IMR-90 (cell line): ENCODE data around the gene C19orf25. TPM values are rescaled to one million over a fixed set of nuclear protein-coding genes. Genes with fewer than 3 reads are reported as not detected.
A peak's percentile ranks its signal among the peaks of the same experiment; 100 is the strongest.

Source experiments
- ATAC-seq: fragments of 200-7000 bp; cut with Tn5 transposase; 2 replicates; pipeline ENCODE4 v1.9.1; 2020; ENCODE audit warnings: low read depth, mild to moderate bottlenecking, moderate library complexity
- BruUV-seq: library from RNA; stranded (reverse); fragments of 400-500 nt; replicated peaks from 2 replicates; lab custom pipeline; 2021; lab: Mats Ljungman, UMichigan
- CTCF ChIA-PET: fragments of 300-600 bp; formaldehyde crosslinking; extraction: SDS; loops from one replicate; lab custom pipeline; 2021; ENCODE audit warnings: antibody characterized with exemption; lab: Yijun Ruan, JAX
- POLR2A ChIA-PET: fragments of 300-600 bp; sonication (Branson Sonifier 250); formaldehyde crosslinking; loops from one replicate; lab custom pipeline; 2022; ENCODE audit warnings: antibody characterized with exemption; ENCODE audit not compliant: unreplicated experiment; lab: Charles Lee
- DNase-seq: peaks from one replicate; pipeline ENCODE4 v3.0.0; 2013
- H2AFZ ChIP-seq: replicated peaks from 2 replicates; pipeline ENCODE3; 2013; ENCODE audit warnings: low read length, mild to moderate bottlenecking; ENCODE audit not compliant: poor library complexity
- H2AK5ac ChIP-seq: 2 replicates; pipeline ENCODE4 v1.6.1; 2013; ENCODE audit warnings: low read depth, low read length, inconsistent platforms
- H2AK9ac ChIP-seq: replicated peaks from 2 replicates; pipeline ENCODE3; 2013; ENCODE audit warnings: mild to moderate bottlenecking, low read depth, low read length, moderate library complexity; ENCODE audit not compliant: poor library complexity
- H2BK120ac ChIP-seq: 2 replicates; pipeline ENCODE4 v1.6.1; 2013; ENCODE audit warnings: low read depth, low read length, inconsistent platforms
- H2BK15ac ChIP-seq: 3 replicates; pipeline ENCODE4 v1.6.1; 2013; ENCODE audit warnings: low read depth, low read length, inconsistent platforms
- H2BK20ac ChIP-seq: 2 replicates; pipeline ENCODE4 v1.6.1; 2013; ENCODE audit warnings: low read depth, mild to moderate bottlenecking, inconsistent platforms, low read length, moderate library complexity
- H2BK5ac ChIP-seq: 2 replicates; pipeline ENCODE4 v1.6.1; 2013; ENCODE audit warnings: mild to moderate bottlenecking, low read depth, low read length, inconsistent platforms; ENCODE audit not compliant: poor library complexity, severe bottlenecking
- H3K14ac ChIP-seq: replicated peaks from 2 replicates; pipeline ENCODE4 v1.6.1; 2013; ENCODE audit warnings: low read depth, low read length, inconsistent platforms
- H3K18ac ChIP-seq: 2 replicates; pipeline ENCODE4 v1.6.1; 2013; ENCODE audit warnings: low read depth, low read length, control low read depth
- H3K23ac ChIP-seq: 2 replicates; pipeline ENCODE4 v1.6.1; 2013; ENCODE audit warnings: low read depth, low read length, inconsistent platforms
- H3K27ac ChIP-seq: 2 replicates; pipeline ENCODE4 v1.5.1; 2013; ENCODE audit warnings: mild to moderate bottlenecking, control low read depth, low read length; ENCODE audit not compliant: insufficient read depth
- H3K27me3 ChIP-seq: 2 replicates; pipeline ENCODE4 v1.6.1; 2013; ENCODE audit warnings: low read length; ENCODE audit not compliant: control insufficient read depth, insufficient read depth
- H3K36me3 ChIP-seq: 2 replicates; pipeline ENCODE4 v1.6.1; 2013; ENCODE audit warnings: low read length, mixed read lengths; ENCODE audit not compliant: control insufficient read depth, insufficient read depth
- H3K4ac ChIP-seq: 2 replicates; pipeline ENCODE4 v1.6.1; 2013; ENCODE audit warnings: low read depth, low read length, inconsistent platforms
- H3K4me1 ChIP-seq: 2 replicates; pipeline ENCODE4 v1.6.1; 2013; ENCODE audit warnings: low read length, mixed read lengths; ENCODE audit not compliant: control insufficient read depth, insufficient read depth
- H3K4me2 ChIP-seq: 2 replicates; pipeline ENCODE4 v1.6.1; 2013; ENCODE audit warnings: low read depth, mild to moderate bottlenecking, control low read depth, low read length, moderate library complexity
- H3K4me3 ChIP-seq: 2 replicates; pipeline ENCODE4 v1.5.1; 2013; ENCODE audit warnings: low read depth, mild to moderate bottlenecking, control low read depth, low read length, moderate library complexity; ENCODE audit not compliant: insufficient read depth
- H3K56ac ChIP-seq: 2 replicates; pipeline ENCODE4 v1.6.1; 2013; ENCODE audit warnings: low read length, inconsistent platforms; ENCODE audit not compliant: insufficient read depth; ENCODE audit errors: extremely low read depth
- H3K79me1 ChIP-seq, 2 experiments: 2 replicates each; pipeline ENCODE4 v1.6.1; 2013; ENCODE audit warnings: low read length in 2 of 2, inconsistent platforms in 1 of 2, low read depth in 1 of 2
- H3K9ac ChIP-seq: 2 replicates; pipeline ENCODE4 v1.6.1; 2013; ENCODE audit warnings: low read depth, low read length, control low read depth
- H3K9me1 ChIP-seq: 2 replicates; pipeline ENCODE4 v1.6.1; 2013; ENCODE audit warnings: low read length, inconsistent platforms; ENCODE audit not compliant: insufficient read depth
- H3K9me3 ChIP-seq: 2 replicates; pipeline ENCODE4 v1.6.1; 2013; ENCODE audit warnings: low read length; ENCODE audit not compliant: control insufficient read depth, insufficient read depth
- H4K20me1 ChIP-seq: 2 replicates; pipeline ENCODE4 v1.6.1; 2013; ENCODE audit warnings: low read length, inconsistent platforms; ENCODE audit not compliant: insufficient read depth
- H4K5ac ChIP-seq: 2 replicates; pipeline ENCODE4 v1.6.1; 2013; ENCODE audit warnings: mild to moderate bottlenecking, low read depth, low read length, control low read depth
- H4K8ac ChIP-seq, 2 experiments: 2 replicates each; pipeline ENCODE4 v1.6.1; 2013; ENCODE audit warnings: low read depth in 2 of 2, low read length in 2 of 2, control low read depth in 1 of 2, inconsistent platforms in 1 of 2
- H4K91ac ChIP-seq: 2 replicates; pipeline ENCODE4 v1.6.1; 2013; ENCODE audit warnings: low read depth, low read length, inconsistent platforms; ENCODE audit not compliant: insufficient read depth
- BHLHE40 ChIP-seq: fragments of 150-350 bp; IDR thresholded peaks from 2 replicates; pipeline ENCODE4 v1.6.1; 2016; ENCODE audit warnings: mild to moderate bottlenecking, low read depth, low read length
- CHD1 ChIP-seq: IDR thresholded peaks from 2 replicates; pipeline ENCODE4 v1.6.1; 2012; ENCODE audit warnings: low read depth, low read length, improper control_type of control experiment
- MAFK ChIP-seq: IDR thresholded peaks from 2 replicates; pipeline ENCODE4 v1.6.1; 2012; ENCODE audit warnings: low read depth, low read length, improper control_type of control experiment
- MAZ ChIP-seq: IDR thresholded peaks from 2 replicates; pipeline ENCODE4 v1.6.1; 2012; ENCODE audit warnings: low read depth, mild to moderate bottlenecking, low read length, improper control_type of control experiment, moderate library complexity, borderline replicate concordance
- NFE2L2 ChIP-seq: fragments of 150-350 bp; IDR thresholded peaks from 2 replicates; pipeline ENCODE4 v1.6.1; 2016; ENCODE audit warnings: low read depth, mild to moderate bottlenecking, low read length
- POLR2A ChIP-seq: IDR thresholded peaks from 2 replicates; pipeline ENCODE4 v1.6.1; 2012; ENCODE audit warnings: mild to moderate bottlenecking, low read depth, low read length
- USF2 ChIP-seq: fragments of 150-350 bp; IDR thresholded peaks from 2 replicates; pipeline ENCODE4 v1.6.1; 2017; ENCODE audit warnings: mild to moderate bottlenecking, antibody characterized with exemption, low read length, low read depth
- WGBS, 2 experiments: methylation state at CpG; one replicate each; pipeline versions ENCODE4 v1.1.5 to v1.1.7; 2013; ENCODE audit warnings: missing lambda C conversion rate in 2 of 2; ENCODE audit not compliant: insufficient read length in 1 of 2; ENCODE audit errors: extremely low coverage in 2 of 2; 5-methylcytosine and 5-hydroxymethylcytosine counted together
- dilution Hi-C: fragments of 300-500 bp; cut with HindIII; formaldehyde crosslinking; loops from one replicate; pipeline ENCODE4 v1.14.3; 2018; ENCODE audit warnings: low sequenced_read_pairs; ENCODE audit not compliant: unreplicated experiment
- in situ Hi-C: fragments of 300-500 bp; cut with MboI; formaldehyde crosslinking; loops from 3 replicates; pipeline ENCODE4 v1.14.3; 2019; ENCODE audit warnings: low sequenced_read_pairs, inconsistent platforms, mixed read lengths
- intact Hi-C: fragments of 100-400 bp; cut with micrococcal nuclease; formaldehyde crosslinking; loops from 2 replicates; pipeline ENCODE4 v1.10.0; 2022
- polyA plus RNA-seq, 3 experiments: library from polyadenylated mRNA; depleted of rRNA; stranded (reverse); fragments of >200 nt; gene quantifications; 2 replicates each; pipeline ENCODE4 v1.2.3, GENCODE V29; 2012; ENCODE audit warnings: low replicate concordance in 1 of 3
- total RNA-seq: library from RNA; depleted of rRNA; stranded (reverse); fragments of >200 nt; gene quantifications from 2 replicates; pipeline ENCODE4 v1.2.3, GENCODE V29; 2012

C19orf25 gene
- total and polyA plus RNA-seq, 2 of the 4 experiments (the other 2 are of a cell fraction): 10.4 to 34.9 TPM

- H4K8ac ChIP-seq: peak overlapping the region in 1 of 2 experiments; percentile 45; a peak in 2 of 4 replicates
- H3K4ac ChIP-seq: no peak overlapping the region
- BruUV-seq: no TSS peak
- no peak overlapping the region for H3K14ac ChIP-seq
- ChIA-PET CTCF (no interaction called here), POLR2A (no interaction called here)
- peak overlapping the region; percentile 76; the same call in 1 of the 2 replicates for H2AK5ac ChIP-seq
- no peaks in the 10 kb centered on the region; the same call in 1 of the 2 replicates for H4K20me1 ChIP-seq
- no peak for ATAC-seq
- H2AK9ac ChIP-seq: no peak overlapping the region
- H4K5ac ChIP-seq: no peak overlapping the region
- H3K27me3 ChIP-seq: peaks cover 3% of the 10 kb centered on the region; the same call in 1 of the 2 replicates
- dilution Hi-C loops (no loop called here), in situ Hi-C loops (no loop called here), intact Hi-C loops (no loop called here)
- no peak overlapping the region for H2BK20ac ChIP-seq
- no peak overlapping the region for H3K27ac ChIP-seq
- TF ChIP-seq BHLHE40: no peak
- TF ChIP-seq CHD1: no peak
- no peak for TF ChIP-seq POLR2A
- TF ChIP-seq USF2: no peak
- no peak for TF ChIP-seq NFE2L2
- no peak for TF ChIP-seq MAFK
- no peak for TF ChIP-seq MAZ
- peaks cover 4 to 15% of the 10 kb centered on the region in 2 experiments; a peak in 1 of 4 replicates for H3K79me1 ChIP-seq
- no peaks in the 10 kb centered on the region for H3K9me3 ChIP-seq
- peak overlapping the region; percentile 68 for H2AFZ ChIP-seq
- H2BK5ac ChIP-seq: no peak overlapping the region
- no peak overlapping the region for H3K56ac ChIP-seq
- no peak overlapping the region for H3K18ac ChIP-seq
- no peak for DNase-seq
- H3K4me3 ChIP-seq: no peak overlapping the region
- H2BK15ac ChIP-seq: no peak overlapping the region
- peak overlapping the region; percentile 29; the same call in 1 of the 2 replicates for H3K4me2 ChIP-seq
- WGBS, 2 experiments: 80% methylated on average over 1 of the region's 12 CpGs; no CpG with 5 or more reads in 1 of the 2 experiments
- H3K23ac ChIP-seq: no peak overlapping the region
- H2BK120ac ChIP-seq: no peak overlapping the region
- no peak overlapping the region for H3K9ac ChIP-seq
- H3K36me3 ChIP-seq: peaks cover 13% of the 10 kb centered on the region
- no peak overlapping the region for H4K91ac ChIP-seq
- no peaks in the 10 kb centered on the region; the same call in 1 of the 2 replicates for H3K9me1 ChIP-seq
- H3K4me1 ChIP-seq: peaks cover 9% of the 10 kb centered on the region
These were observed 29.5 kb upstream of the C19orf25 start for GRCh38 chr19:1508507-1508856.
